NCI-H1436 treated with DMSO at 0.1 percent for 48 hours (cell line): Measurements from ENCODE around the gene LTBP4.

Source experiments
- DNase-seq: peaks from one replicate; lab custom pipeline; 2025; lab: John Stamatoyannopoulos, UW

LTBP4 gene

GRCh38 chr19:40596608-40597328 lies 4.4 kb upstream of the LTBP4 start:
- no peak for DNase-seq

GRCh38 chr19:40597329-40597838 lies 3.8 kb upstream of the LTBP4 start:
- no peak for DNase-seq

GRCh38 chr19:40598121-40598917 lies 2.9 kb upstream of the LTBP4 start:
- peak; percentile 32 for DNase-seq

GRCh38 chr19:40598918-40599307 lies 2.3 kb upstream of the LTBP4 start:
- DNase-seq: no peak

- no peak for DNase-seq
Measured at GRCh38 chr19:40599331-40599901, 1.8 kb upstream of the LTBP4 start.

- no peak for DNase-seq
Measured at GRCh38 chr19:40599902-40600569, 1.1 kb upstream of the LTBP4 start.

GRCh38 chr19:40600570-40601133 lies 517 bp upstream of the LTBP4 start:
- no peak for DNase-seq

- no peak for DNase-seq
Measured at GRCh38 chr19:40603071-40603388, 1.9 kb downstream of the LTBP4 start.

- DNase-seq: peak; percentile 94
Measured at GRCh38 chr19:40603389-40604170, 2.4 kb downstream of the LTBP4 start.

GRCh38 chr19:40604171-40604646 lies 3.0 kb downstream of the LTBP4 start:
- DNase-seq: no peak

- no peak for DNase-seq
Measured at GRCh38 chr19:40604647-40605215, 3.6 kb downstream of the LTBP4 start.

GRCh38 chr19:40605216-40605971 lies 4.2 kb downstream of the LTBP4 start:
- DNase-seq: no peak

- DNase-seq: no peak
Measured at GRCh38 chr19:40607311-40608239, 6.4 kb downstream of the LTBP4 start.

- no peak for DNase-seq
Measured at GRCh38 chr19:40608240-40608621, 7.1 kb downstream of the LTBP4 start.

- DNase-seq: no peak
Measured at GRCh38 chr19:40608957-40609356, 7.8 kb downstream of the LTBP4 start.

- no peak for DNase-seq
Measured at GRCh38 chr19:40609561-40610395, 8.6 kb downstream of the LTBP4 start.

- no peak for DNase-seq
Measured at GRCh38 chr19:40610396-40611064, 9.4 kb downstream of the LTBP4 start.

- no peak for DNase-seq
Measured at GRCh38 chr19:40611096-40611495, 9.9 kb downstream of the LTBP4 start.
